K562 (cell line): ENCODE results near the gene AGGF1. TPM values are rescaled to one million over a fixed set of nuclear protein-coding genes. Genes with fewer than 3 reads are reported as not detected.

Experiments used
- ATAC-seq: fragments of 200-7000 bp; cut with Tn5 transposase; 3 replicates; pipeline ENCODE4 v1.9.1; 2020; ENCODE audit warnings: moderate library complexity
- BruUV-seq: library from RNA; stranded (reverse); fragments of 400-500 nt; replicated peaks from 2 replicates; lab custom pipeline; 2021; lab: Mats Ljungman, UMichigan
- CTCF ChIA-PET: fragments of 300-600 bp; formaldehyde crosslinking; extraction: SDS; loops from one replicate; lab custom pipeline; 2021; ENCODE audit warnings: low intra/inter-chr PET ratio; lab: Yijun Ruan, JAX
- POLR2A ChIA-PET: fragments of 300-600, 350-650 bp; sonication (Branson Sonifier 250); formaldehyde crosslinking; extraction: SDS; loops from one replicate; lab custom pipeline; 2021; ENCODE audit warnings: antibody characterized with exemption, inconsistent platforms; lab: Yijun Ruan, JAX
- DNase-seq, 4 experiments: peaks; one replicate each; pipeline versions ENCODE4 v3.0.0 to v3.0.0-alpha.2; 2011 to 2018; ENCODE audit warnings: low spot score in 3 of 4, mixed read lengths in 3 of 4; ENCODE audit errors: extremely low read depth in 1 of 4
- FAIRE-seq: peaks from 2 replicates; lab custom pipeline; 2011; peaks lifted over from hg19 to GRCh38; lab: Jason Lieb, UNC
- H2AFZ ChIP-seq: 2 replicates; pipeline ENCODE4 v1.6.0; 2011; ENCODE audit warnings: low read depth, low read length, control low read depth, inconsistent platforms
- H3K27ac ChIP-seq: fragments of 200-600 bp; 3 replicates; pipeline ENCODE4 v1.8.0; 2011; ENCODE audit warnings: low read depth, mild to moderate bottlenecking, control low read depth, inconsistent platforms, low read length, moderate library complexity, mixed read lengths; ENCODE audit errors: extremely low read depth
- H3K27me3 ChIP-seq, 2 experiments: fragments of 300-600 bp in 1 of 2; 2 replicates in 1 of 2; 3 replicates in 1 of 2; pipeline versions ENCODE4 v1.6.0 to v1.8.0; 2011; ENCODE audit warnings: inconsistent platforms in 2 of 2, low read length in 2 of 2, mild to moderate bottlenecking in 1 of 2, mixed read lengths in 1 of 2, moderate library complexity in 1 of 2; ENCODE audit not compliant: control insufficient read depth in 2 of 2, insufficient read depth in 2 of 2
- H3K36me3 ChIP-seq: fragments of 300-600 bp; 3 replicates; pipeline ENCODE4 v1.8.0; 2011; ENCODE audit warnings: mild to moderate bottlenecking, low read length, inconsistent platforms; ENCODE audit not compliant: control insufficient read depth, insufficient read depth
- H3K4me1 ChIP-seq, 2 experiments: fragments of 200-600 bp in 1 of 2; replicated peaks in 1 of 2; 2 replicates in 1 of 2; 3 replicates in 1 of 2; pipeline versions ENCODE4 v1.5.1 to v1.8.0; 2011; ENCODE audit warnings: inconsistent platforms in 2 of 2, low read length in 2 of 2, mild to moderate bottlenecking in 1 of 2, mixed read lengths in 1 of 2, moderate library complexity in 1 of 2; ENCODE audit not compliant: control insufficient read depth in 2 of 2, insufficient read depth in 2 of 2
- H3K4me2 ChIP-seq: 2 replicates; pipeline ENCODE4 v1.6.1; 2011; ENCODE audit warnings: low read length, control low read depth, inconsistent platforms, mixed read lengths; ENCODE audit not compliant: insufficient read depth
- H3K4me3 ChIP-seq: fragments of 200-600 bp; sonication (generic), shearing (Covaris generic); 2 replicates; pipeline ENCODE4 v1.5.1; 2016; ENCODE audit warnings: control low read depth, inconsistent platforms
- H3K79me2 ChIP-seq: fragments of 200-600 bp; 3 replicates; pipeline ENCODE4 v1.8.0; 2011; ENCODE audit warnings: low read length, inconsistent platforms; ENCODE audit not compliant: control insufficient read depth, insufficient read depth
- H3K9ac ChIP-seq, 2 experiments: 2 replicates each; pipeline versions ENCODE4 v1.6.0 to v1.6.1; 2011; ENCODE audit warnings: low read depth in 2 of 2, low read length in 2 of 2, control low read depth in 1 of 2, inconsistent platforms in 1 of 2, mild to moderate bottlenecking in 1 of 2, mixed read lengths in 1 of 2; ENCODE audit not compliant: insufficient read depth in 1 of 2
- H3K9me1 ChIP-seq: one replicate; pipeline ENCODE4 v1.6.0; 2011; ENCODE audit warnings: inconsistent platforms, mild to moderate bottlenecking, low read length, moderate library complexity; ENCODE audit not compliant: control insufficient read depth, insufficient read depth
- H3K9me3 ChIP-seq: replicated peaks from 2 replicates; pipeline ENCODE4 v1.5.1; 2011; ENCODE audit warnings: low read depth, low read length, inconsistent platforms; ENCODE audit not compliant: control insufficient read depth, insufficient read depth
- H4K20me1 ChIP-seq: replicated peaks from 2 replicates; pipeline ENCODE4 v1.6.1; 2011; ENCODE audit warnings: low read length, inconsistent platforms, mixed read lengths; ENCODE audit not compliant: control insufficient read depth, insufficient read depth
- C11orf30 ChIP-seq: fragments of 450-650 bp; IDR thresholded peaks from 2 replicates; pipeline ENCODE4 v1.6.1; 2016; ENCODE audit warnings: low read depth, mild to moderate bottlenecking
- DNMT1 ChIP-seq: fragments of 450-650 bp; IDR thresholded peaks from 2 replicates; pipeline ENCODE4 v1.6.1; 2016; ENCODE audit warnings: antibody characterized with exemption, mild to moderate bottlenecking
- FOXJ3 ChIP-seq: sonication (generic); formaldehyde crosslinking; IDR thresholded peaks from 2 replicates; pipeline ENCODE4 v1.4.0; 2020; ENCODE audit warnings: mild to moderate bottlenecking, missing genetic modification reagents
- MAFG ChIP-seq: fragments of 450-650 bp; conservative IDR thresholded peaks from 2 replicates; pipeline ENCODE4 v1.6.1; 2016; ENCODE audit warnings: missing genetic modification characterization, missing compliant biosample characterization
- SMARCC2 ChIP-seq: fragments of 450-650 bp; IDR thresholded peaks from 2 replicates; pipeline ENCODE4 v1.6.1; 2017; ENCODE audit warnings: antibody characterized with exemption, moderate library complexity, mild to moderate bottlenecking, low read depth
- ZNF316 ChIP-seq: fragments of 450-650 bp; IDR thresholded peaks from 2 replicates; pipeline ENCODE4 v1.6.1; 2016
- WGBS: fragments of 100-300 bp; shearing (Covaris generic); methylation state at CpG from one replicate; pipeline ENCODE4 v1.1.6; 2016; ENCODE audit warnings: low coverage, mixed read lengths; ENCODE audit not compliant: insufficient coverage; ENCODE audit errors: missing lambda C conversion rate; 5-methylcytosine and 5-hydroxymethylcytosine counted together
- in situ Hi-C: fragments of 300-500 bp; cut with MboI; formaldehyde crosslinking; loops from 4 replicates; pipeline ENCODE4 v1.15.0; 2018; ENCODE audit warnings: inconsistent platforms, mixed read lengths
- intact Hi-C: fragments of 100-400 bp; cut with micrococcal nuclease; formaldehyde crosslinking; loops from 2 replicates; pipeline ENCODE4 v1.14.2; 2022
- polyA plus RNA-seq, 8 experiments: library from polyadenylated mRNA; depleted of rRNA in 4 of 8; stranded (reverse) in 5 of 8; unstranded in 3 of 8; fragments of >200 nt; fragmentation: Nextera tagmentation in 2 of 8; fragmentation: Illumina TruSeq in 1 of 8; extraction: Ambion mirVana in 2 of 8; extraction: Trizol in 1 of 8; gene quantifications; 2 replicates each; pipeline versions ENCODE4 v1.2.1 to v1.2.3, GENCODE V29; 2011 to 2014; ENCODE audit warnings: inconsistent platforms in 1 of 8, missing spikeins in 1 of 8
- total RNA-seq, 7 experiments: library from RNA; depleted of rRNA in 6 of 7; stranded (reverse); fragments of >200 nt in 6 of 7; fragmentation: Illumina TruSeq in 2 of 7; extraction: Trizol in 2 of 7; gene quantifications; 2 replicates each; pipeline versions ENCODE4 v1.2.1 to v1.2.3, GENCODE V29; 2011 to 2021; ENCODE audit warnings: low replicate concordance in 1 of 7
- TF ChIP-seq, protein P1 (sequence below): sonication (generic); formaldehyde crosslinking; IDR thresholded peaks from 2 replicates; pipeline ENCODE4 v1.8.0; 2022; ENCODE audit warnings: mild to moderate bottlenecking, missing genetic modification reagents
- TF ChIP-seq, protein P2 (sequence below): fragments of 250-450 bp; sonication (Bioruptor Pico); IDR thresholded peaks from 2 replicates; pipeline ENCODE4 v1.8.0; 2022; ENCODE audit warnings: inconsistent platforms, mild to moderate bottlenecking, moderate library complexity, borderline replicate concordance

The AGGF1 gene
- total and polyA plus RNA-seq, 9 of the 15 experiments (the other 6 are each of a cell fraction or from before 2014, with no cell fraction given) = 5.2 to 20.4 (median 13.4) TPM

DNA sequence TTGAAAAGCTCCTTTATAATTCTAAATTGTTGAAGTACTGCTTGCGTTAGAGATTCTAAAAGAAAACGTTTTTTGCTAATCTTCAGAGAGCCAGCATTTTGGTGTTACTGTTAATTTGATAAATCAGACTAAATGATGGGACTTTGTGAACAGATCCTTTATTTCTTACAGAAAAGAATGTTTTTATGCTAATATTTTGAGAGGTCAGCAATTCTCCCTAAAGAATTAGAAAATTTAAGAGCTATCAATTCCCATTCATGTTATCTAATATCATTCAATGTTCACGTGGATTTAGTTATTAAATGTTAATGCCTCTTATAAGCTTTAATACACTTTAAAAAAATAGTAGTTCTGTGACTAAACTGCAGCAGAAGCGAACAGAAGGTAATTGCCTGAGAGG, 2.4 kb downstream of the AGGF1 start:
- FAIRE-seq = no peak
- H3K27me3 ChIP-seq = no peaks in the 10 kb centered on the region
- intact Hi-C loops (no loop called here), in situ Hi-C loops (no loop called here)
- H3K9me1 ChIP-seq = no peaks in the 10 kb centered on the region
- H4K20me1 ChIP-seq = no peaks in the 10 kb centered on the region
- WGBS = 74% methylated on average over 4 of the region's 4 CpGs
- no peak overlapping the region for H3K9ac ChIP-seq
- peaks cover 19% of the 10 kb centered on the region for H3K9me3 ChIP-seq
- H3K79me2 ChIP-seq = peaks cover 17% of the 10 kb centered on the region
- no peak for ATAC-seq
- ChIA-PET CTCF (interaction anchor here (0.8 kb wide), 1 partner anchor 165 kb away, joined by 3 read pairs; no protein-coding TSS in a partner anchor), POLR2A (interaction anchor here (0.7 kb wide), 1 partner anchor 142 kb away, joined by 3 read pairs; no protein-coding TSS in a partner anchor)
- no peak overlapping the region for H3K4me2 ChIP-seq
- peaks cover 30% of the 10 kb centered on the region for H3K36me3 ChIP-seq
- H3K4me1 ChIP-seq = peaks cover 4 to 14% of the 10 kb centered on the region in 2 experiments; a peak in 4 of 5 replicates
- H2AFZ ChIP-seq = no peak overlapping the region
- H3K27ac ChIP-seq = no peak overlapping the region
- TF ChIP-seq DNMT1 (no peak), C11orf30 (peak; percentile 38; the same call in 1 of the 2 replicates), FOXJ3 (no peak), ZNF316 (peak; percentile 69), SMARCC2 (no peak), MAFG (tag) (peak; percentile 33; the same call in 1 of the 2 replicates)
- TF ChIP-seq, protein P1, sequence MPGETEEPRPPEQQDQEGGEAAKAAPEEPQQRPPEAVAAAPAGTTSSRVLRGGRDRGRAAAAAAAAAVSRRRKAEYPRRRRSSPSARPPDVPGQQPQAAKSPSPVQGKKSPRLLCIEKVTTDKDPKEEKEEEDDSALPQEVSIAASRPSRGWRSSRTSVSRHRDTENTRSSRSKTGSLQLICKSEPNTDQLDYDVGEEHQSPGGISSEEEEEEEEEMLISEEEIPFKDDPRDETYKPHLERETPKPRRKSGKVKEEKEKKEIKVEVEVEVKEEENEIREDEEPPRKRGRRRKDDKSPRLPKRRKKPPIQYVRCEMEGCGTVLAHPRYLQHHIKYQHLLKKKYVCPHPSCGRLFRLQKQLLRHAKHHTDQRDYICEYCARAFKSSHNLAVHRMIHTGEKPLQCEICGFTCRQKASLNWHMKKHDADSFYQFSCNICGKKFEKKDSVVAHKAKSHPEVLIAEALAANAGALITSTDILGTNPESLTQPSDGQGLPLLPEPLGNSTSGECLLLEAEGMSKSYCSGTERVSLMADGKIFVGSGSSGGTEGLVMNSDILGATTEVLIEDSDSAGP (CRISPR knock-in tag) = no peak
- TF ChIP-seq, protein P2, sequence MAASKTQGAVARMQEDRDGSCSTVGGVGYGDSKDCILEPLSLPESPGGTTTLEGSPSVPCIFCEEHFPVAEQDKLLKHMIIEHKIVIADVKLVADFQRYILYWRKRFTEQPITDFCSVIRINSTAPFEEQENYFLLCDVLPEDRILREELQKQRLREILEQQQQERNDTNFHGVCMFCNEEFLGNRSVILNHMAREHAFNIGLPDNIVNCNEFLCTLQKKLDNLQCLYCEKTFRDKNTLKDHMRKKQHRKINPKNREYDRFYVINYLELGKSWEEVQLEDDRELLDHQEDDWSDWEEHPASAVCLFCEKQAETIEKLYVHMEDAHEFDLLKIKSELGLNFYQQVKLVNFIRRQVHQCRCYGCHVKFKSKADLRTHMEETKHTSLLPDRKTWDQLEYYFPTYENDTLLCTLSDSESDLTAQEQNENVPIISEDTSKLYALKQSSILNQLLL (CRISPR knock-in tag) = no peak
- DNase-seq = no peak
- no TSS peak for BruUV-seq
- H3K4me3 ChIP-seq = no peak overlapping the region
